ENCODE results near the gene ZNF618. TPM values are rescaled to one million over a fixed set of nuclear protein-coding genes. Genes with fewer than 3 reads are reported as not detected.
A peak's percentile ranks its signal among the peaks of the same experiment; 100 is the strongest.

Gene ZNF618
- polyA plus RNA-seq, 1 donor (not counting 4 experiments of a cell fraction or from before 2014, with no cell fraction given), result 2.5 TPM

GRCh38 chr9:113998114-113998513, 122.0 kb downstream of the ZNF618 start:
- TF ChIP-seq, protein P1, sequence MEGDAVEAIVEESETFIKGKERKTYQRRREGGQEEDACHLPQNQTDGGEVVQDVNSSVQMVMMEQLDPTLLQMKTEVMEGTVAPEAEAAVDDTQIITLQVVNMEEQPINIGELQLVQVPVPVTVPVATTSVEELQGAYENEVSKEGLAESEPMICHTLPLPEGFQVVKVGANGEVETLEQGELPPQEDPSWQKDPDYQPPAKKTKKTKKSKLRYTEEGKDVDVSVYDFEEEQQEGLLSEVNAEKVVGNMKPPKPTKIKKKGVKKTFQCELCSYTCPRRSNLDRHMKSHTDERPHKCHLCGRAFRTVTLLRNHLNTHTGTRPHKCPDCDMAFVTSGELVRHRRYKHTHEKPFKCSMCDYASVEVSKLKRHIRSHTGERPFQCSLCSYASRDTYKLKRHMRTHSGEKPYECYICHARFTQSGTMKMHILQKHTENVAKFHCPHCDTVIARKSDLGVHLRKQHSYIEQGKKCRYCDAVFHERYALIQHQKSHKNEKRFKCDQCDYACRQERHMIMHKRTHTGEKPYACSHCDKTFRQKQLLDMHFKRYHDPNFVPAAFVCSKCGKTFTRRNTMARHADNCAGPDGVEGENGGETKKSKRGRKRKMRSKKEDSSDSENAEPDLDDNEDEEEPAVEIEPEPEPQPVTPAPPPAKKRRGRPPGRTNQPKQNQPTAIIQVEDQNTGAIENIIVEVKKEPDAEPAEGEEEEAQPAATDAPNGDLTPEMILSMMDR (optimal IDR thresholded peaks at IDR 0.05 in 1 of 3, IDR thresholded peaks at IDR 0.05 in 1 of 3, conservative IDR thresholded peaks at IDR 0.05 in 1 of 3; ENCODE audit: extremely low read depth in 1 of 3, insufficient read depth in 2 of 3, low read length in 3 of 3), result no peak
- no peak for TF ChIP-seq EZH2 (IDR thresholded peaks at IDR 0.05; ENCODE audit: low read length)
- no peak overlapping the region for H3K4me3 ChIP-seq (ENCODE audit: control insufficient read depth in 2 of 3, extremely low read depth in 1 of 3, insufficient read depth in 2 of 3, low read depth in 1 of 3, low read length in 3 of 3)
- no peaks in the 10 kb centered on the region for H3K4me1 ChIP-seq (ENCODE audit: control insufficient read depth, extremely low read depth, insufficient read depth, low read length)
- no peaks in the 10 kb centered on the region for H3K9me3 ChIP-seq (ENCODE audit: control insufficient read depth, low read depth, low read length)
- DNase-seq (ENCODE audit: low read depth, low spot score), result no peak
- no peak for FAIRE-seq
- H3K27ac ChIP-seq (ENCODE audit: control insufficient read depth, insufficient read depth, low read length), result no peak overlapping the region
- no peak overlapping the region for H3K4me2 ChIP-seq (ENCODE audit: control insufficient read depth, extremely low read depth, insufficient read depth, low read depth, low read length)
- peaks cover 2% of the 10 kb centered on the region for H3K9me1 ChIP-seq (ENCODE audit: control insufficient read depth, extremely low read depth, insufficient read depth, low read length)
- H3K27me3 ChIP-seq (ENCODE audit: control insufficient read depth, extremely low read depth, insufficient read depth, low read length), result no peaks in the 10 kb centered on the region
- no peak overlapping the region for H3K9ac ChIP-seq (ENCODE audit: control insufficient read depth, extremely low read depth, insufficient read depth, low read length)
- H3K36me3 ChIP-seq (ENCODE audit: control insufficient read depth in 2 of 2, extremely low read depth in 1 of 2, insufficient read depth in 2 of 2, low read length in 2 of 2), result peaks cover 1 to 3% of the 10 kb centered on the region in 2 experiments
- no peaks in the 10 kb centered on the region for H4K20me1 ChIP-seq (ENCODE audit: control insufficient read depth, extremely low read depth, insufficient read depth, low read length)
- no peaks in the 10 kb centered on the region for H3K79me2 ChIP-seq (ENCODE audit: control insufficient read depth, insufficient read depth, low read length)
- H2AFZ ChIP-seq (ENCODE audit: control insufficient read depth, low read length), result no peak overlapping the region
- dilution Hi-C loops (cut with MboI; ENCODE audit: extremely low pct_ligation_motif_present, low sequenced_read_pairs), result no loop called here

DNA sequence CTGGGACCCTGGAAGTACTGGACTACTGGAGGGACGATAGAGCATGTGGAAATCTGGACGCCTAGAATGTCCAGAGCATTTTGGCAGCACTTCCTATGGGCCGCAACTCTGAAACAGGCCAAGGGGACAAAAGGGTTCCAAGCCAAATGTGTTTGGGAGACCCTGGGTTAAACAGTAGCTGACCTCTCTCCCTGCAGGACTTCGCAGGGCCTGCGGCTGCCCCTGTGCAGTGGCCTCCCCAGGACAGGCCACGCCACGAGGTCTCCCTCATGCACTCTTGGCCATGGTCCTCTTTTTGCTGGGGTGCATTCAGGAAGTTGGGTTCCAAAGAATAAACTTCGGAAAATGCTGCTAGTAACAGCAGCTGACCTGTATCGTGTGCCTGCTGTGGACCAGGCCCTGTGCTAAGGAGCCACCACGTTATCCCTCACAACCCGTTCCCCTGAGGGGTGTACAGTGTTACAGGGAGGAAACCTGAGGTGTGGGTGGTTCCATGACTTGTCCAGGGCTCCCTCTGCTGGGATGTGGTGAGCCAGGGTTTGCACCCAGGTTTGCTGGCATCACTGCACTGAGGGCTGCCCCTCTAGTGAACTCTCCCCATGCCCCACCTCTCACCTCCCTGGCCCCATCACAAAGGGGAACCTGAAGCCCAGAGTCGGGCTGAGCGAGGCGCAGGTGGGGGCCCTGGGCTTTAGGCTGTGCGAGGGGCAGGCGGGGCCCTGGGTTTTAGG, 122.6 kb downstream of the ZNF618 start:
- Histone ChIP-seq H2AFZ (ENCODE audit: control insufficient read depth, low read length) (no peak overlapping the region), H3K79me2 (ENCODE audit: control insufficient read depth, insufficient read depth, low read length) (no peaks in the 10 kb centered on the region), H3K27me3 (ENCODE audit: control insufficient read depth, extremely low read depth, insufficient read depth, low read length) (no peaks in the 10 kb centered on the region), H3K27ac (ENCODE audit: control insufficient read depth, insufficient read depth, low read length) (no peak overlapping the region), H3K9ac (ENCODE audit: control insufficient read depth, extremely low read depth, insufficient read depth, low read length) (no peak overlapping the region), H3K9me1 (ENCODE audit: control insufficient read depth, extremely low read depth, insufficient read depth, low read length) (no peaks in the 10 kb centered on the region), H3K4me3 (ENCODE audit: control insufficient read depth in 2 of 3, extremely low read depth in 1 of 3, insufficient read depth in 2 of 3, low read depth in 1 of 3, low read length in 3 of 3) (no peak overlapping the region), H3K4me1 (ENCODE audit: control insufficient read depth, extremely low read depth, insufficient read depth, low read length) (no peaks in the 10 kb centered on the region), H3K4me2 (ENCODE audit: control insufficient read depth, extremely low read depth, insufficient read depth, low read depth, low read length) (no peak overlapping the region), H4K20me1 (ENCODE audit: control insufficient read depth, extremely low read depth, insufficient read depth, low read length) (no peaks in the 10 kb centered on the region), H3K36me3 (ENCODE audit: control insufficient read depth in 2 of 2, extremely low read depth in 1 of 2, insufficient read depth in 2 of 2, low read length in 2 of 2) (peaks cover 1 to 6% of the 10 kb centered on the region in 2 experiments), H3K9me3 (ENCODE audit: control insufficient read depth, low read depth, low read length) (no peaks in the 10 kb centered on the region)
- dilution Hi-C loops (cut with MboI; ENCODE audit: extremely low pct_ligation_motif_present, low sequenced_read_pairs), result no loop called here
- FAIRE-seq (no peak), DNase-seq (ENCODE audit: low read depth, low spot score) (no peak)
- no peak for TF ChIP-seq EZH2 (IDR thresholded peaks at IDR 0.05; ENCODE audit: low read length)
- TF ChIP-seq, protein P1 (optimal IDR thresholded peaks at IDR 0.05 in 1 of 3, IDR thresholded peaks at IDR 0.05 in 1 of 3, conservative IDR thresholded peaks at IDR 0.05 in 1 of 3; ENCODE audit: extremely low read depth in 1 of 3, insufficient read depth in 2 of 3, low read length in 3 of 3), result peak; percentile 19 to 67 (median 42)
